ENCODE measurements around the gene PTPRG.

PTPRG gene

GRCh38 chr3:61526308-61526707 lies 35.1 kb upstream of the PTPRG start:
- no peak overlapping the region for H3K4me3 ChIP-seq (ENCODE audit: low read depth, low read length)
- no peak for DNase-seq (ENCODE audit: low read depth)
- no peak for TF ChIP-seq CTCF (IDR thresholded peaks at IDR 0.05; ENCODE audit: insufficient read depth, low read depth, low read length, missing control alignments)

- no peak for DNase-seq (ENCODE audit: low read depth)
- no peak for TF ChIP-seq CTCF (IDR thresholded peaks at IDR 0.05; ENCODE audit: insufficient read depth, low read depth, low read length, missing control alignments)
- no peak overlapping the region for H3K4me3 ChIP-seq (ENCODE audit: low read depth, low read length)
These were observed 34.4 kb upstream of the PTPRG start for GRCh38 chr3:61527011-61527410.

- peak; percentile 32 for DNase-seq (ENCODE audit: low read depth)
- H3K4me3 ChIP-seq (ENCODE audit: low read depth, low read length) = no peak overlapping the region
- TF ChIP-seq CTCF (IDR thresholded peaks at IDR 0.05; ENCODE audit: insufficient read depth, low read depth, low read length, missing control alignments) = peak; percentile 37
These were observed 31.0 kb upstream of the PTPRG start for GRCh38 chr3:61530355-61530754.

GRCh38 chr3:61531528-61531927 lies 29.8 kb upstream of the PTPRG start:
- TF ChIP-seq CTCF (IDR thresholded peaks at IDR 0.05; ENCODE audit: insufficient read depth, low read depth, low read length, missing control alignments) = no peak
- no peak for DNase-seq (ENCODE audit: low read depth)
- H3K4me3 ChIP-seq (ENCODE audit: low read depth, low read length) = no peak overlapping the region

- no peak for DNase-seq (ENCODE audit: low read depth)
- TF ChIP-seq CTCF (IDR thresholded peaks at IDR 0.05; ENCODE audit: insufficient read depth, low read depth, low read length, missing control alignments) = no peak
- no peak overlapping the region for H3K4me3 ChIP-seq (ENCODE audit: low read depth, low read length)
These were observed 28.5 kb upstream of the PTPRG start for GRCh38 chr3:61532739-61533500.

- no peak overlapping the region for H3K4me3 ChIP-seq (ENCODE audit: low read depth, low read length)
- no peak for TF ChIP-seq CTCF (IDR thresholded peaks at IDR 0.05; ENCODE audit: insufficient read depth, low read depth, low read length, missing control alignments)
- no peak for DNase-seq (ENCODE audit: low read depth)
These were observed 25.5 kb upstream of the PTPRG start for GRCh38 chr3:61535826-61536225.

- no peak overlapping the region for H3K4me3 ChIP-seq (ENCODE audit: low read depth, low read length)
These were observed 24.0 kb upstream of the PTPRG start for GRCh38 chr3:61537366-61537765.

More at GRCh38 chr3:61537366-61537765, 24.0 kb upstream of the PTPRG start:
- no peak for TF ChIP-seq CTCF (IDR thresholded peaks at IDR 0.05; ENCODE audit: insufficient read depth, low read depth, low read length, missing control alignments)
- no peak for DNase-seq (ENCODE audit: low read depth)

All from GM12865 (cell line).